Measurements from ENCODE around the gene DRC1. TPM values are rescaled to one million over a fixed set of nuclear protein-coding genes. Genes with fewer than 3 reads are reported as not detected.
"Not testable (repeated sequence)": the region's sequence is repeated elsewhere in the genome, so short reads cannot be mapped to it uniquely, and the experiment has no call there.

The DRC1 gene
- total RNA-seq, 1 donor from 2014 or later, result 3.7 TPM

DNA sequence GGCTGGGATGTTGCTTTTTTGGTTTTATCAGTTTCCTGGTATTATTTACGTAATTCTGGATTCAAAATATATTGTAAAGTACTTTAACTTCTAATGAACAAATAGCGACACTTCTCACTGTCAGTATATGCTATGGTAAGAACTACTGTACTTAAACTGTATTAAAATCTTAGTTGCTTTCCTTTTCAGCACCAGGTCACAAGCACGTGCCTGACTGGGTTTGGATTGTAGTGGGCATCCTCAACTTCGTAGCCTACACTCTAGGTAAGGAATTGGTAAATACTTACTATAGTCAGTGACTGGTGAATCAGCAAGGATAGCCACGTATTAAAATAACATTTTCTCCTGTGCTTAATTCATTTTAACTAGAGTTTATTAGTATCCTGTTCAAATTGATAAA is 34.8 kb upstream of the DRC1 start:
- no peak for DNase-seq (ENCODE audit: extremely low spot score, unreplicated experiment)
- H3K4me3 Mint-ChIP-seq, result no peak overlapping the region
- H3K36me3 Mint-ChIP-seq, result peaks cover 23% of the 10 kb centered on the region
- H3K9me3 Mint-ChIP-seq, result no peaks in the 10 kb centered on the region
- no peak overlapping the region for H3K27ac Mint-ChIP-seq
- H3K27me3 Mint-ChIP-seq, result no peaks in the 10 kb centered on the region
- H3K4me1 Mint-ChIP-seq (ENCODE audit: unreplicated experiment), result no peaks in the 10 kb centered on the region
- TF ChIP-seq, protein P1, sequence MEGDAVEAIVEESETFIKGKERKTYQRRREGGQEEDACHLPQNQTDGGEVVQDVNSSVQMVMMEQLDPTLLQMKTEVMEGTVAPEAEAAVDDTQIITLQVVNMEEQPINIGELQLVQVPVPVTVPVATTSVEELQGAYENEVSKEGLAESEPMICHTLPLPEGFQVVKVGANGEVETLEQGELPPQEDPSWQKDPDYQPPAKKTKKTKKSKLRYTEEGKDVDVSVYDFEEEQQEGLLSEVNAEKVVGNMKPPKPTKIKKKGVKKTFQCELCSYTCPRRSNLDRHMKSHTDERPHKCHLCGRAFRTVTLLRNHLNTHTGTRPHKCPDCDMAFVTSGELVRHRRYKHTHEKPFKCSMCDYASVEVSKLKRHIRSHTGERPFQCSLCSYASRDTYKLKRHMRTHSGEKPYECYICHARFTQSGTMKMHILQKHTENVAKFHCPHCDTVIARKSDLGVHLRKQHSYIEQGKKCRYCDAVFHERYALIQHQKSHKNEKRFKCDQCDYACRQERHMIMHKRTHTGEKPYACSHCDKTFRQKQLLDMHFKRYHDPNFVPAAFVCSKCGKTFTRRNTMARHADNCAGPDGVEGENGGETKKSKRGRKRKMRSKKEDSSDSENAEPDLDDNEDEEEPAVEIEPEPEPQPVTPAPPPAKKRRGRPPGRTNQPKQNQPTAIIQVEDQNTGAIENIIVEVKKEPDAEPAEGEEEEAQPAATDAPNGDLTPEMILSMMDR (conservative IDR thresholded peaks at IDR 0.05), result no peak

DNA sequence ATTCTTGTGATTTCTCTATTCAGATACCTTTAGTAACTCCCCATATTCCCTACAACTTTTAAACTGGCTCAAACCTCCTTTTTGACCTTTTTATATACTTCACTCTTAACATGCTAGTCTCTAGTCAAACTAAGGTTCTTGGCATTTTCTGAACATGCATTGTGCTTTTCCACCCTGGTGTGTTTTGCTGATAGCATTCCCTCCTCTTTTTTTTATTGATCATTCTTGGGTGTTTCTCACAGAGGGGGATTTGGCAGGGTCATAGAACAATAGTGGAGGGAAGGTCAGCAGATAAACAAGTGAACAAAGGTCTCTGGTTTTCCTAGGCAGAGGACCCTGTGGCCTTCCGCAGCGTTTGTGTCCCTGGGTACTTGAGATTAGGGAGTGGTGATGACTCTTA is 32.1 kb upstream of the DRC1 start:
- not testable (repeated sequence) for H3K27me3 Mint-ChIP-seq; DNase-seq (ENCODE audit: extremely low spot score, unreplicated experiment); H3K4me1 Mint-ChIP-seq (ENCODE audit: unreplicated experiment); H3K9me3 Mint-ChIP-seq; H3K4me3 Mint-ChIP-seq
- peak overlapping the region; percentile 4 for H3K27ac Mint-ChIP-seq
- H3K36me3 Mint-ChIP-seq, result peaks cover 34% of the 10 kb centered on the region

DNA sequence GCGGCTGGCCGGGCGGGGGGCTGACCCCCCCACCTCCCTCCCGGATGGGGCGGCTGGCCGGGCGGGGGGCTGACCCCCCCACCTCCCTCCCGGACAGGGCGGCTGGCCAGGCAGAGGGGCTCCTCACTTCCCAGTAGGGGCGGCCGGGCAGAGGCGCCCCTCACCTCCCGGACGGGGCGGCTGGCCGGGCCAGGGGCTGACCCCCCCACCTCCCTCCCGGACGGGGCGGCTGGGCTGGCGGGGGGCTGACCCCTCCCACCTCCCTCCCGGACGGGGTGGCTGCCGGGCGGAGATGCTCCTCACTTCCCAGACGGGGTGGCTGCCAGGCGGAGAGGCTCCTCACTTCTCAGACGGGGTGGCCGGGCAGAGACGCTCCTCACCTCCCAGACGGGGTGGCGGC is 30.8 kb upstream of the DRC1 start:
- peaks cover 36% of the 10 kb centered on the region for H3K36me3 Mint-ChIP-seq
- H3K27ac Mint-ChIP-seq; H3K4me1 Mint-ChIP-seq (ENCODE audit: unreplicated experiment); H3K27me3 Mint-ChIP-seq; H3K9me3 Mint-ChIP-seq; H3K4me3 Mint-ChIP-seq; DNase-seq (ENCODE audit: extremely low spot score, unreplicated experiment): not testable (repeated sequence)

DNA sequence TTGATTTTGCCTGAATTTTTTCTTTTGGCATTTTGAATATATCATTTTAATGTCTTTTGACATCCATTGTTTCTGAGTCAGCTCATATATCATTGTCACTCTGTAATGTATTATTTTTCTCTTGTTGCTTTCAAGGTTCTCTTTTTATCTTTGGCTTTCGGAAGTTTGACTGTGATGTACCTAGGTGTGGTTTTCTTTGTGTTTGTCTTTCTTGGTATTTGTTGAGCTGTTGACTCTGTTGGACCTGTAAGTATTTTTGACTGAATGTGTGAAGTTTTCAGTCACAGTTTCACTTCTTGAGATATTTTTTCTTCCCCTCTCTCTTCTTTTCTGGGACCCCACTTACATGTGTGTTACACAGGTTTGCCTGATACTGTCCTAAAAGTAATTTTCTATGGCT is 24.9 kb upstream of the DRC1 start:
- Mint-ChIP-seq H3K4me1 (ENCODE audit: unreplicated experiment) (no peaks in the 10 kb centered on the region), H3K27ac (peak overlapping the region; percentile 10), H3K36me3 (peaks cover 46% of the 10 kb centered on the region)

DNA sequence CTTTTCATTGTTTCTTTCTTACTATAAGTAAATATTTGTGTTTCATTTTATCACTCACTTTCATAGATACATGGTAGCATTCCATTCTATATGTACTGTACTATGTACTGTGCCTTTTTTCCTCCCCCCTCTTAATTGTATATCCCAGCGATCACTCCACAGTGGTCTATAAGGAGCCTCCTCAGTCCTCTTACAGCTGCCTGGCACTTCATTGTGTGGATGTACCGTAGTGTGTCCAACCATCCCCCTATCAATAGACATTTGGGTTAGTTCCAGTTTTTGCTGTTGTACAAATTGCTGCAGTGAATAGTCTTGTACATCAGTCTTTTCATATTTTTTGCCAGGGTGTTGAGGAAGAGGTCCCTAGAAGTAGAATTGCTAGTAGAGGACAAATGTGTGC is 21.4 kb upstream of the DRC1 start:
- no peak for DNase-seq (ENCODE audit: extremely low spot score, unreplicated experiment)
- no peak overlapping the region for H3K4me3 Mint-ChIP-seq
- TF ChIP-seq, protein P1 (conservative IDR thresholded peaks at IDR 0.05), result no peak
- peaks cover 5% of the 10 kb centered on the region for H3K4me1 Mint-ChIP-seq (ENCODE audit: unreplicated experiment)
- H3K9me3 Mint-ChIP-seq, result no peaks in the 10 kb centered on the region
- peaks cover 37% of the 10 kb centered on the region for H3K36me3 Mint-ChIP-seq
- no peaks in the 10 kb centered on the region for H3K27me3 Mint-ChIP-seq
- H3K27ac Mint-ChIP-seq, result no peak overlapping the region

More for the DNA sequence above, 24.9 kb upstream of the DRC1 start:
- Mint-ChIP-seq H3K9me3 (no peaks in the 10 kb centered on the region), H3K27me3 (no peaks in the 10 kb centered on the region), H3K4me3 (peak overlapping the region; percentile 16)
- TF ChIP-seq, protein P1 (conservative IDR thresholded peaks at IDR 0.05), result no peak
- DNase-seq (ENCODE audit: extremely low spot score, unreplicated experiment), result no peak

DNA sequence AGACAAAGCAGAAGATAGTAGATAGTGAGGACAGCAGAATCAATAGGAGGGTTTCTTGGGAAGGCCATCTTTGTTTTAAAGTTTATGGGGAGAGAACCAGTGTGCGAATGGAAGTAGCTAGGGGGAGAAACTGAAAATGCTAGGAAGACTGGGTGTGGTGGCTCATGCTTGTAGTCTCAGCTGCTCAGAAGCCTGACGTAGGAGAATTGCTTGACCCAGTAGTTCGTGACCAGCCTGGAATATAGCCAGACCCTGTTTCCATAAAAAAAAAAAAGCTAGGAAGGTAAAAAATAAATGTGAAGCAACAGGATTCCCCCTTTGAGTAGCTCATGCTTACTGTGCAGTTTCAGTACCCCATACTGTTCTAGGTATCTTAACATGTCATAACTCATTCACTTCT is 19.2 kb upstream of the DRC1 start:
- Mint-ChIP-seq H3K27ac (no peak overlapping the region), H3K36me3 (peaks cover 28% of the 10 kb centered on the region)

More for the DNA sequence above, 19.2 kb upstream of the DRC1 start:
- Mint-ChIP-seq H3K4me3 (no peak overlapping the region), H3K27me3 (no peaks in the 10 kb centered on the region), H3K9me3 (no peaks in the 10 kb centered on the region), H3K4me1 (ENCODE audit: unreplicated experiment) (peaks cover 5% of the 10 kb centered on the region)
- DNase-seq (ENCODE audit: extremely low spot score, unreplicated experiment), result no peak
- TF ChIP-seq, protein P1 (conservative IDR thresholded peaks at IDR 0.05), result no peak
